A549 (cell line): ENCODE results near the gene ANKRD36C. TPM values are rescaled to one million over a fixed set of nuclear protein-coding genes. Genes with fewer than 3 reads are reported as not detected.
"Not testable (repeated sequence)": the region's sequence is repeated elsewhere in the genome, so short reads cannot be mapped to it uniquely, and the experiment has no call there.

Source experiments
- ATAC-seq, 2 experiments: fragments of 200-7000 bp in 1 of 2; fragments of >200 bp in 1 of 2; cut with Nextera tagmentation in 1 of 2; cut with Tn5 transposase in 1 of 2; 3 replicates each; pipeline versions ENCODE4 v1.8.0 to v1.9.1; 2018 to 2020; ENCODE audit warnings: mild to moderate bottlenecking in 1 of 2, moderate library complexity in 1 of 2
- CTCF ChIA-PET: fragments of 300-600 bp; sonication (Branson Sonifier 250); formaldehyde crosslinking; extraction: SDS; loops from one replicate; lab custom pipeline; 2021; ENCODE audit warnings: antibody characterized with exemption, inconsistent platforms; lab: Yijun Ruan, JAX
- POLR2A ChIA-PET: fragments of 350-600 bp; formaldehyde crosslinking; extraction: SDS; loops from one replicate; lab custom pipeline; 2021; ENCODE audit warnings: antibody characterized with exemption, inconsistent platforms; lab: Yijun Ruan, JAX
- DNase-seq, 2 experiments: peaks; one replicate each; pipeline versions ENCODE4 v3.0.0 to v3.0.0-alpha.2; 2011 to 2016; ENCODE audit warnings: low read depth in 1 of 2, low spot score in 1 of 2
- FAIRE-seq: peaks from 2 replicates; lab custom pipeline; 2011; peaks lifted over from hg19 to GRCh38; lab: Jason Lieb, UNC
- H3K27ac ChIP-seq, 2 experiments: fragments of >200 bp; sonication (Bioruptor Twin); formaldehyde crosslinking; 3 replicates each; pipeline ENCODE4 v1.5.1; 2016 to 2017
- H3K4me1 ChIP-seq: fragments of >200 bp; sonication (Bioruptor Twin); formaldehyde crosslinking; 3 replicates; pipeline ENCODE4 v1.6.1; 2016
- H3K4me2 ChIP-seq: fragments of >200 bp; sonication (Bioruptor Twin); formaldehyde crosslinking; 3 replicates; pipeline ENCODE4 v1.6.1; 2016
- H3K4me3 ChIP-seq: fragments of >200 bp; sonication (Bioruptor Twin); formaldehyde crosslinking; 3 replicates; pipeline ENCODE4 v1.5.1; 2016
- H3K9me3 ChIP-seq: fragments of >200 bp; sonication (Bioruptor Twin); formaldehyde crosslinking; 3 replicates; pipeline ENCODE4 v1.6.1; 2016
- BHLHE40 ChIP-seq: IDR thresholded peaks from 2 replicates; pipeline ENCODE4 v1.6.1; 2012; ENCODE audit warnings: low read depth, low read length, inconsistent platforms
- CHD4 ChIP-seq: fragments of 200-600 bp; sonication (generic); IDR thresholded peaks from 2 replicates; pipeline ENCODE4 v1.6.1; 2016; ENCODE audit warnings: antibody characterized with exemption, mild to moderate bottlenecking, borderline replicate concordance
- EHMT2 ChIP-seq: fragments of 200-600 bp; sonication (generic); IDR thresholded peaks from 2 replicates; pipeline ENCODE4 v1.6.1; 2016; ENCODE audit warnings: antibody characterized with exemption, low read depth, mild to moderate bottlenecking, moderate library complexity
- EP300 ChIP-seq, 2 experiments: fragments of >200 bp; sonication (Bioruptor Twin); formaldehyde crosslinking; IDR thresholded peaks; 2 replicates in 1 of 2; 3 replicates in 1 of 2; pipeline ENCODE4 v1.6.1; 2016 to 2017
- FOSB ChIP-seq: fragments of 250-450 bp; sonication (Bioruptor Pico); IDR thresholded peaks from 2 replicates; pipeline ENCODE4 v1.5.0; 2020; ENCODE audit warnings: mild to moderate bottlenecking, moderate library complexity
- FOXS1 ChIP-seq: fragments of 250-450 bp; sonication (Bioruptor Pico); IDR thresholded peaks from 2 replicates; pipeline ENCODE4 v1.5.0; 2020; ENCODE audit warnings: mild to moderate bottlenecking, moderate library complexity
- HDAC2 ChIP-seq: fragments of 200-600 bp; sonication (generic); IDR thresholded peaks from 2 replicates; pipeline ENCODE4 v1.6.1; 2016
- HOXA7 ChIP-seq: fragments of 250-450 bp; sonication (Bioruptor Pico); IDR thresholded peaks from 2 replicates; pipeline ENCODE4 v1.5.0; 2020; ENCODE audit warnings: mild to moderate bottlenecking, moderate library complexity
- KDM1A ChIP-seq: fragments of 200-600 bp; sonication (generic); IDR thresholded peaks from 2 replicates; pipeline ENCODE4 v1.6.1; 2016; ENCODE audit warnings: low read depth, mild to moderate bottlenecking
- MYC ChIP-seq: IDR thresholded peaks from 2 replicates; pipeline ENCODE4 v1.6.1; 2012; ENCODE audit warnings: mild to moderate bottlenecking, inconsistent platforms, low read length, improper control_type of control experiment, borderline replicate concordance
- NPAS2 ChIP-seq: fragments of 250-450 bp; sonication (Bioruptor Pico); IDR thresholded peaks from 2 replicates; pipeline ENCODE4 v1.8.0; 2022; ENCODE audit warnings: mild to moderate bottlenecking, moderate library complexity, borderline replicate concordance
- PHF8 ChIP-seq: fragments of 200-600 bp; sonication (generic); IDR thresholded peaks from 2 replicates; pipeline ENCODE4 v1.6.1; 2016; ENCODE audit warnings: low read depth, mild to moderate bottlenecking, antibody characterized with exemption, moderate library complexity, borderline replicate concordance
- RCOR1 ChIP-seq: fragments of 150-350 bp; IDR thresholded peaks from 2 replicates; pipeline ENCODE4 v1.6.1; 2014; ENCODE audit warnings: antibody characterized with exemption, low read length, low read depth
- RFX5 ChIP-seq: fragments of 450-650 bp; IDR thresholded peaks from 2 replicates; pipeline ENCODE4 v1.7.1; 2014; ENCODE audit warnings: antibody characterized with exemption, mild to moderate bottlenecking, moderate library complexity
- WGBS: methylation state at CpG from one replicate; pipeline ENCODE4 v1.1.6; 2017; ENCODE audit errors: missing lambda C conversion rate; 5-methylcytosine and 5-hydroxymethylcytosine counted together
- polyA plus RNA-seq, 4 experiments: library from polyadenylated mRNA; depleted of rRNA in 3 of 4; stranded (reverse); fragments of >200 nt; fragmentation: RNase III in 1 of 4; extraction: RNeasy Plus Mini Kit Qiagen cat#74134 plus additional on column Dnase treatment in 1 of 4; gene quantifications; 2 replicates in 3 of 4; 3 replicates in 1 of 4; pipeline ENCODE4 v1.2.3, GENCODE V29; 2011 to 2017
- TF ChIP-seq, protein P1 (sequence below): IDR thresholded peaks from 2 replicates; pipeline ENCODE4 v1.6.1; 2012
- TF ChIP-seq, protein P2 (sequence below): fragments of >200 bp; sonication (Bioruptor Twin); formaldehyde crosslinking; IDR thresholded peaks from 2 replicates; pipeline ENCODE4 v1.6.1; 2016
- TF ChIP-seq, protein P3 (sequence below): fragments of >200 bp; sonication (Bioruptor Twin); formaldehyde crosslinking; IDR thresholded peaks from 3 replicates; pipeline ENCODE4 v1.5.1; 2016
- TF ChIP-seq, protein P4 (sequence below): fragments of >200 bp; sonication (Bioruptor Twin); formaldehyde crosslinking; IDR thresholded peaks from 3 replicates; pipeline ENCODE4 v1.6.1; 2016

The ANKRD36C gene
- polyA plus RNA-seq, 2 of the 4 experiments (the other 2 are of a cell fraction): 2.2 to 9.9 TPM

DNA sequence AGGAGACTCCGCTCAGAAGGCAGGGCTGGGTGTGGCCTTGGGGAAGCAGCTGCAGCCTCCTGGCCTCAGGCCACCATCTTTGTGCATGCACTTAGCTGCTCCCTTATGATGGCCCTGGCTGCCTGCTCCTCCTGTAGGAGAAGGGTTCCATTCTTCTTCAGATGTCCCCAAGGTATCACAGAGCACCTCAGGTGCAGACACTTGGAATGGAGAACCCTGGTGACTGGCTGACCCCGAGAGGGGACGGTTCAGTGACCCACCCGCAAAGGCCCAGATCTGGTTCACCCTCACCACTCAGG lies 33.5 kb upstream of the ANKRD36C start (continued):
- TF ChIP-seq, protein P1, sequence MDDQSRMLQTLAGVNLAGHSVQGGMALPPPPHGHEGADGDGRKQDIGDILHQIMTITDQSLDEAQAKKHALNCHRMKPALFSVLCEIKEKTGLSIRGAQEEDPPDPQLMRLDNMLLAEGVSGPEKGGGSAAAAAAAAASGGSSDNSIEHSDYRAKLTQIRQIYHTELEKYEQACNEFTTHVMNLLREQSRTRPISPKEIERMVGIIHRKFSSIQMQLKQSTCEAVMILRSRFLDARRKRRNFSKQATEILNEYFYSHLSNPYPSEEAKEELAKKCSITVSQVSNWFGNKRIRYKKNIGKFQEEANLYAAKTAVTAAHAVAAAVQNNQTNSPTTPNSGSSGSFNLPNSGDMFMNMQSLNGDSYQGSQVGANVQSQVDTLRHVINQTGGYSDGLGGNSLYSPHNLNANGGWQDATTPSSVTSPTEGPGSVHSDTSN: no peak
- TF ChIP-seq FOXS1 (CRISPR knock-in tag) (no peak), CHD4 (no peak), HDAC2 (no peak), RFX5 (no peak), FOSB (CRISPR knock-in tag) (no peak), KDM1A (no peak), BHLHE40 (no peak)

DNA sequence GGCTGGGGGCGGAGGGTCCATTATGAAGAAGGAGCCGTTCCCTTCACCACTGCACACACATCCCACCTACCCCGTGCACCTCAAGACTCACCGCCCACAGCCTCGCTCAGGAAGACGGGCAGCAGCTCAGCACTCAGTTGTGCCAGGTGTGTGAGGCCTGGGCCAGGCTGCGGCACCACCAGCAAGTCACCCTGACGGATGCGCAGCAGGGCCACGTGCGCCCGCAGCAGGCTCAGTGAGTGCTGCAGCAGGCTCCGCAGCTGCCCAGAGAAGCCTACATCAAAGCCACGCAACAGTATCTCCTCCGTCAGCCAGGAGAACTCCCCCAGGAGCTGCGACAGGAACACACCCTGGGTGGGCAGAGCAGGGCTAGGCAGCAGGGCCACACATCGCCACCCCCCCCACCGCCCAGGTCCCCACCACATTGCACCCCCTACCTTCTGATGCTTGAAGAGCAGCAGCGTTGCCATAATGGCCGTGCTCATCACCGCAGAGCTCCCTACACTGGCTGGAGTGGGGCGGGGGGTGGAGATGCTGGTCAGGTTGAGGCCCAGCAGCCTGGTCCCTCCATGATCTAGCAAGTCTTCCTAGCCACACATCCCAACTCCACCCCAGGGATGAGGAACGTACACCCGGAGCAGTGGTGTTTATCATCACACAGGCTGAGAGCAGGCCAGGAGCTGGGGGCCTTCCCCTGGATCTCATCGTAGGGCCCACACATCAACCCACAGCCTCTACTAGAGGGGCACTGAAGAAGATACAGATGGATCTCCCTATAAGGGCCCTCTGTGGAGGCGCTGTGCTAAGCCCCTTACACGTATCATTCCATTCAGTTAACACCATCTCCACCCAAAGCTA lies 32.9 kb upstream of the ANKRD36C start:
- no peak overlapping the region for H3K27ac ChIP-seq
- no peak overlapping the region for H3K4me3 ChIP-seq
- H3K9me3 ChIP-seq: no peaks in the 10 kb centered on the region
- TF ChIP-seq RCOR1: no peak
- no peak for TF ChIP-seq NPAS2 (CRISPR knock-in tag)
- TF ChIP-seq, protein P2, sequence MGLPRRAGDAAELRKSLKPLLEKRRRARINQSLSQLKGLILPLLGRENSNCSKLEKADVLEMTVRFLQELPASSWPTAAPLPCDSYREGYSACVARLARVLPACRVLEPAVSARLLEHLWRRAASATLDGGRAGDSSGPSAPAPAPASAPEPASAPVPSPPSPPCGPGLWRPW: no peak
- no peak for TF ChIP-seq PHF8
- no peak for TF ChIP-seq HOXA7 (CRISPR knock-in tag)
- TF ChIP-seq, protein P1: no peak
- no peak for TF ChIP-seq BHLHE40
- TF ChIP-seq, protein P3, sequence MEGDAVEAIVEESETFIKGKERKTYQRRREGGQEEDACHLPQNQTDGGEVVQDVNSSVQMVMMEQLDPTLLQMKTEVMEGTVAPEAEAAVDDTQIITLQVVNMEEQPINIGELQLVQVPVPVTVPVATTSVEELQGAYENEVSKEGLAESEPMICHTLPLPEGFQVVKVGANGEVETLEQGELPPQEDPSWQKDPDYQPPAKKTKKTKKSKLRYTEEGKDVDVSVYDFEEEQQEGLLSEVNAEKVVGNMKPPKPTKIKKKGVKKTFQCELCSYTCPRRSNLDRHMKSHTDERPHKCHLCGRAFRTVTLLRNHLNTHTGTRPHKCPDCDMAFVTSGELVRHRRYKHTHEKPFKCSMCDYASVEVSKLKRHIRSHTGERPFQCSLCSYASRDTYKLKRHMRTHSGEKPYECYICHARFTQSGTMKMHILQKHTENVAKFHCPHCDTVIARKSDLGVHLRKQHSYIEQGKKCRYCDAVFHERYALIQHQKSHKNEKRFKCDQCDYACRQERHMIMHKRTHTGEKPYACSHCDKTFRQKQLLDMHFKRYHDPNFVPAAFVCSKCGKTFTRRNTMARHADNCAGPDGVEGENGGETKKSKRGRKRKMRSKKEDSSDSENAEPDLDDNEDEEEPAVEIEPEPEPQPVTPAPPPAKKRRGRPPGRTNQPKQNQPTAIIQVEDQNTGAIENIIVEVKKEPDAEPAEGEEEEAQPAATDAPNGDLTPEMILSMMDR: no peak
- TF ChIP-seq EP300 (IDR thresholded peaks at IDR 0.05): no peak
- TF ChIP-seq MYC: no peak
- TF ChIP-seq, protein P4, sequence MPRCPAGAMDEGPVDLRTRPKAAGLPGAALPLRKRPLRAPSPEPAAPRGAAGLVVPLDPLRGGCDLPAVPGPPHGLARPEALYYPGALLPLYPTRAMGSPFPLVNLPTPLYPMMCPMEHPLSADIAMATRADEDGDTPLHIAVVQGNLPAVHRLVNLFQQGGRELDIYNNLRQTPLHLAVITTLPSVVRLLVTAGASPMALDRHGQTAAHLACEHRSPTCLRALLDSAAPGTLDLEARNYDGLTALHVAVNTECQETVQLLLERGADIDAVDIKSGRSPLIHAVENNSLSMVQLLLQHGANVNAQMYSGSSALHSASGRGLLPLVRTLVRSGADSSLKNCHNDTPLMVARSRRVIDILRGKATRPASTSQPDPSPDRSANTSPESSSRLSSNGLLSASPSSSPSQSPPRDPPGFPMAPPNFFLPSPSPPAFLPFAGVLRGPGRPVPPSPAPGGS: no peak
- no peak for TF ChIP-seq EHMT2
- TF ChIP-seq, all 56 proteins: peak for 0
- Histone ChIP-seq H3K4me1 (no peaks in the 10 kb centered on the region), H3K4me2 (no peak overlapping the region)
- ChIA-PET CTCF (interaction anchor here (0.6 to 2.5 kb wide), 5 partner anchors 12 to 824 kb away, joined by 3 to 12 read pairs (median 3); partner anchors contain the start of gene ADRA2B), POLR2A (no interaction called here)
- FAIRE-seq: no peak
- no peak for ATAC-seq
- DNase-seq: no peak
- WGBS: 88% methylated on average over 15 of the region's 27 CpGs

DNA sequence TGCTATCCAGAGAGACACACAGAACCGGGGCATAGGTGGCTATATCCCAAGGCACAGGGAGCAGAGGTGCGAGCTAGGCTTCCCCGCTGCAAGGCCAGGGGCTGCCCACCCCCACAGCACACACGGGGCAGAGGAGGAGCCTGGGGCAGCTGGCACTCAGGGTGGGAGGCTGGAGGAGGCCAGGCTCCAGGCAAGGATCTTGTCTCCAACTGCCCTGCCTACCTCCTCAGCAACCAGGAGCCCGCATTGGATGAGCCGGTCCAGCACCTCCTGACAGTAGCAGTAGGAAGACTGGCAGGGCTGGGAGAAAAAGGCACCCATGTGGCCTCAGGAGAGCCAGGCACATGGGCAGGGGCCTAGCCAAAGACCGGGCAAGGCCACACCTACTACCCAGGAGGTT lies 32.1 kb upstream of the ANKRD36C start:
- POLR2A ChIA-PET, ATAC-seq, DNase-seq, H3K4me2 ChIP-seq, H3K4me3 ChIP-seq, FAIRE-seq, H3K9me3 ChIP-seq, H3K27ac ChIP-seq, H3K4me1 ChIP-seq: not testable (repeated sequence)
- 77% methylated on average over 4 of the region's 7 CpGs for WGBS
- CTCF ChIA-PET: interaction anchor here (0.6 to 3.0 kb wide), 6 partner anchors 30 to 825 kb away, joined by 3 to 27 read pairs (median 10); no protein-coding TSS in a partner anchor
